Endothelial cell of umbilical vein (primary cell): ENCODE data around the gene JPH3. TPM values are rescaled to one million over a fixed set of nuclear protein-coding genes. Genes with fewer than 3 reads are reported as not detected.

Source experiments
- BruUV-seq: library from RNA; stranded (reverse); fragments of 400-500 nt; replicated peaks from 2 replicates; lab custom pipeline; 2021; lab: Mats Ljungman, UMichigan
- CTCF ChIA-PET: fragments of 300-600, 350-600 bp; sonication (Branson Sonifier 250); formaldehyde crosslinking; loops from one replicate; lab custom pipeline; 2021; ENCODE audit warnings: antibody characterized with exemption, inconsistent platforms; lab: Charles Lee
- POLR2A ChIA-PET: fragments of 300-600, 350-600 bp; sonication (Branson Sonifier 250); formaldehyde crosslinking; loops from one replicate; lab custom pipeline; 2021; ENCODE audit warnings: antibody characterized with exemption, inconsistent platforms; lab: Charles Lee
- DNase-seq: peaks from one replicate; pipeline ENCODE4 v3.0.0-alpha.2; 2011; ENCODE audit warnings: low read depth, low spot score
- FAIRE-seq: peaks from 2 replicates; lab custom pipeline; 2011; peaks lifted over from hg19 to GRCh38; lab: Jason Lieb, UNC
- H2AFZ ChIP-seq: 2 replicates; pipeline ENCODE4 v1.6.0; 2012; ENCODE audit warnings: low read depth, low read length, control low read depth, inconsistent platforms
- H3K27ac ChIP-seq: 2 replicates; pipeline ENCODE4 v1.5.1; 2011; ENCODE audit warnings: low read depth, mild to moderate bottlenecking, control low read depth, low read length, moderate library complexity; ENCODE audit not compliant: insufficient read depth
- H3K27me3 ChIP-seq, 2 experiments: 2 replicates each; pipeline versions ENCODE4 v1.6.0 to v1.6.1; 2011; ENCODE audit warnings: low read length in 2 of 2, mixed read lengths in 1 of 2; ENCODE audit not compliant: control insufficient read depth in 2 of 2, insufficient read depth in 2 of 2
- H3K36me3 ChIP-seq, 2 experiments: 2 replicates in 1 of 2; 3 replicates in 1 of 2; pipeline ENCODE4 v1.5.1; 2011; ENCODE audit warnings: low read length in 2 of 2, mild to moderate bottlenecking in 1 of 2, moderate library complexity in 1 of 2; ENCODE audit not compliant: control insufficient read depth in 2 of 2, insufficient read depth in 2 of 2; ENCODE audit errors: extremely low read depth in 1 of 2
- H3K4me1 ChIP-seq: 3 replicates; pipeline ENCODE4 v1.5.1; 2011; ENCODE audit warnings: mild to moderate bottlenecking, low read length; ENCODE audit not compliant: control insufficient read depth, insufficient read depth; ENCODE audit errors: extremely low read depth
- H3K4me2 ChIP-seq: 2 replicates; pipeline ENCODE4 v1.6.1; 2011; ENCODE audit warnings: low read length, control low read depth, mixed read lengths; ENCODE audit not compliant: insufficient read depth
- H3K4me3 ChIP-seq, 3 experiments: fragments of 200-600 bp in 1 of 3; sonication (generic), shearing (Covaris generic) in 1 of 3; replicated peaks in 1 of 3; 2 replicates each; pipeline ENCODE4 v1.5.1; 2011 to 2016; ENCODE audit warnings: control low read depth in 3 of 3, low read length in 3 of 3, mild to moderate bottlenecking in 2 of 3, inconsistent platforms in 1 of 3, low read depth in 1 of 3, moderate library complexity in 1 of 3; ENCODE audit not compliant: insufficient read depth in 1 of 3
- H3K79me2 ChIP-seq: 2 replicates; pipeline ENCODE4 v1.6.0; 2012; ENCODE audit warnings: low read length, inconsistent platforms; ENCODE audit not compliant: control insufficient read depth, insufficient read depth
- H3K9ac ChIP-seq: replicated peaks from 2 replicates; pipeline ENCODE3; 2011; ENCODE audit warnings: low read length, control low read depth; ENCODE audit not compliant: insufficient read depth; ENCODE audit errors: extremely low read depth
- H3K9me1 ChIP-seq: replicated peaks from 3 replicates; pipeline ENCODE4 v1.6.0; 2011; ENCODE audit warnings: mild to moderate bottlenecking, low read length; ENCODE audit not compliant: control insufficient read depth, insufficient read depth; ENCODE audit errors: extremely low read depth
- H3K9me3 ChIP-seq: replicated peaks from 2 replicates; pipeline ENCODE4 v1.5.1; 2012; ENCODE audit warnings: low read length, inconsistent platforms; ENCODE audit not compliant: control insufficient read depth, insufficient read depth
- H4K20me1 ChIP-seq: replicated peaks from 2 replicates; pipeline ENCODE3; 2011; ENCODE audit warnings: mild to moderate bottlenecking, low read length; ENCODE audit not compliant: control insufficient read depth, insufficient read depth; ENCODE audit errors: extremely low read depth
- CTCF ChIP-seq, 2 donors: IDR thresholded peaks; 1 replicate in 1 of 2; 2 replicates in 1 of 2; pipeline ENCODE4 v1.5.1; 2011; ENCODE audit warnings: low read length in 2 of 2, mild to moderate bottlenecking in 2 of 2, moderate library complexity in 2 of 2, control low read depth in 1 of 2, inconsistent platforms in 1 of 2, low read depth in 1 of 2; ENCODE audit not compliant: insufficient read depth in 1 of 2; ENCODE audit errors: extremely low read depth in 1 of 2
- EZH2 ChIP-seq: IDR thresholded peaks from 2 replicates; pipeline ENCODE4 v1.6.1; 2012; ENCODE audit warnings: borderline replicate concordance, low read depth, mild to moderate bottlenecking, moderate library complexity, low read length, inconsistent platforms; ENCODE audit not compliant: severe bottlenecking
- FOS ChIP-seq: IDR thresholded peaks from 2 replicates; pipeline ENCODE4 v1.6.1; 2011; ENCODE audit warnings: mild to moderate bottlenecking, low read length, moderate library complexity, borderline replicate concordance; ENCODE audit not compliant: insufficient read depth
- GATA2 ChIP-seq: IDR thresholded peaks from 2 replicates; pipeline ENCODE4 v1.7.0; 2011; ENCODE audit warnings: low read depth, mild to moderate bottlenecking, moderate library complexity, mixed read lengths, low read length; ENCODE audit not compliant: insufficient read length, insufficient read depth
- JUN ChIP-seq: IDR thresholded peaks from 2 replicates; pipeline ENCODE4 v1.6.1; 2011; ENCODE audit warnings: borderline replicate concordance, low read depth; ENCODE audit not compliant: insufficient read length, insufficient read depth
- MYC ChIP-seq: IDR thresholded peaks from one replicate; pipeline ENCODE4 v1.6.1; 2011; ENCODE audit warnings: mild to moderate bottlenecking, low read depth, low read length
- POLR2A ChIP-seq: IDR thresholded peaks from 2 replicates; pipeline ENCODE4 v1.6.1; 2012; ENCODE audit warnings: low read depth, mild to moderate bottlenecking, control low read depth, low read length
- POLR2AphosphoS5 ChIP-seq: IDR thresholded peaks from 2 replicates; pipeline ENCODE4 v1.6.1; 2012; ENCODE audit warnings: low read depth, mild to moderate bottlenecking, control low read depth, low read length, moderate library complexity; ENCODE audit not compliant: insufficient read depth
- dilution Hi-C: fragments of 300-500 bp; cut with MboI; formaldehyde crosslinking; loops from one replicate; pipeline ENCODE4 v1.15.0; 2019; ENCODE audit warnings: low sequenced_read_pairs; ENCODE audit not compliant: extremely low pct_ligation_motif_present
- intact Hi-C: fragments of 100-400 bp; cut with micrococcal nuclease; formaldehyde crosslinking; loops from one replicate; pipeline ENCODE4 v1.10.0; 2022
- polyA plus RNA-seq, 4 experiments: library from polyadenylated mRNA; depleted of rRNA in 3 of 4; stranded (reverse) in 3 of 4; unstranded in 1 of 4; fragments of >200 nt; gene quantifications; 2 replicates each; pipeline versions ENCODE4 v1.2.1 to v1.2.3, GENCODE V29; 2011 to 2012; ENCODE audit warnings: missing spikeins in 1 of 4
- total RNA-seq: library from RNA; stranded (reverse); gene quantifications from 2 replicates; pipeline ENCODE4 v1.2.3, GENCODE V29; 2021
- TF ChIP-seq, protein P1 (sequence below): IDR thresholded peaks from 2 replicates; pipeline ENCODE4 v1.6.1; 2011; ENCODE audit not compliant: insufficient read depth, insufficient read length

The JPH3 gene
- total and polyA plus RNA-seq, 2 donors (not counting 3 experiments of a cell fraction or from before 2014, with no cell fraction given) = 0.22 to 0.30 TPM

GRCh38 chr16:87667443-87667842 lies 65.1 kb downstream of the JPH3 start:
- ChIA-PET POLR2A (no interaction called here), CTCF (interaction anchor here (1.1 to 1.2 kb wide), 2 partner anchors 14 to 16 kb away, joined by 3 read pairs; no protein-coding TSS in a partner anchor)
- no peaks in the 10 kb centered on the region for H3K79me2 ChIP-seq
- dilution Hi-C loops = no loop called here
- H3K4me2 ChIP-seq = no peak overlapping the region
- H3K4me1 ChIP-seq = no peaks in the 10 kb centered on the region
- intact Hi-C loops = no loop called here
- no peak for DNase-seq
- H3K9me3 ChIP-seq = no peaks in the 10 kb centered on the region
- no peak overlapping the region for H3K27ac ChIP-seq
- H3K4me3 ChIP-seq = no peak overlapping the region
- no peak overlapping the region for H2AFZ ChIP-seq
- H3K9ac ChIP-seq = no peak overlapping the region
- FAIRE-seq = no peak
- H3K27me3 ChIP-seq = no peaks in the 10 kb centered on the region
- no TSS peak for BruUV-seq
- no peaks in the 10 kb centered on the region for H3K9me1 ChIP-seq
- H4K20me1 ChIP-seq = no peaks in the 10 kb centered on the region
- H3K36me3 ChIP-seq = no peaks in the 10 kb centered on the region
- no peak for TF ChIP-seq CTCF (IDR thresholded peaks at IDR 0.05; ENCODE audit: extremely low read depth in 1 of 2, insufficient read depth in 1 of 2, low read depth in 1 of 2, low read length in 2 of 2)
- TF ChIP-seq GATA2 = no peak
- TF ChIP-seq MYC = no peak
- no peak for TF ChIP-seq JUN
- no peak for TF ChIP-seq POLR2A
- TF ChIP-seq, protein P1, sequence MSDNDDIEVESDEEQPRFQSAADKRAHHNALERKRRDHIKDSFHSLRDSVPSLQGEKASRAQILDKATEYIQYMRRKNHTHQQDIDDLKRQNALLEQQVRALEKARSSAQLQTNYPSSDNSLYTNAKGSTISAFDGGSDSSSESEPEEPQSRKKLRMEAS = no peak
- TF ChIP-seq FOS = no peak
- no peak for TF ChIP-seq POLR2AphosphoS5
- no peak for TF ChIP-seq EZH2
